ENCODE measurements around the gene NUDC.

Gene NUDC

GRCh38 chr1:26976621-26977510 lies 55.3 kb downstream of the NUDC start (continued):
- TF ChIP-seq ZEB2 (tag by site-specific recombination; IDR thresholded peaks at IDR 0.05) (no peak), ZNF555 (tag by site-specific recombination; conservative IDR thresholded peaks at IDR 0.05) (no peak), ZNF629 (tag by site-specific recombination; IDR thresholded peaks at IDR 0.05) (no peak), PATZ1 (tag by site-specific recombination; IDR thresholded peaks at IDR 0.05) (no peak), ZNF585B (tag by site-specific recombination; IDR thresholded peaks at IDR 0.05) (no peak)

DNA sequence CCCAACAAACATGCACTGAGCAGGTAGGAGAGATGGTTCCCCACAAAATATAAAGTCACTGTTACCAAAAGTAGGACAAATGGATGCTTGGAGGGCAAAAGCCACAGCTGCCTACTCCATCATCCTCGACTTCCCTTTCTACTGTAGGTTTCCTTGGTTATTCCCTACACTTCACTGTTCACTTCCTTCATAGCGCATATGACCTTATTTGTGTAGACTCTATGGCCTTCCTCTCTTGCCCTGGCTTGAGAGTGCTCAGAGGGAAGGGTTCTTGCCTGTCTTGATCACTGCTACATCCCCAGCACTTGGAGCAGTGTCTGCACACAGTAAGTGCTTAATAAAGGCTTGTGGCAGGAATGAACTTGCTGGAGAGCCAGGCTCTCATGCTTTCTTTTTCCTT lies 57.4 kb downstream of the NUDC start:
- Histone ChIP-seq H3K9me3 (ENCODE audit: control insufficient read depth, insufficient read depth, low read depth, low read length) (no peaks in the 10 kb centered on the region), H3K36me3 (ENCODE audit: control insufficient read depth in 2 of 2, insufficient read depth in 1 of 2, low read length in 2 of 2) (no peaks in the 10 kb centered on the region), H3K4me1 (ENCODE audit: control insufficient read depth, insufficient read depth, low read length) (no peaks in the 10 kb centered on the region), H3K4me3 (ENCODE audit: low read depth, low read length) (no peak overlapping the region), H3K27ac (ENCODE audit: extremely low read depth, low read depth, low read length) (no peak overlapping the region)
- POLR2A ChIA-PET = interaction anchor here (0.7 kb wide), 1 partner anchor 30 kb away, joined by 3 read pairs; no protein-coding TSS in a partner anchor
- TF ChIP-seq ZNF335 (tag by site-specific recombination; conservative IDR thresholded peaks at IDR 0.05) (no peak), GFI1B (tag by site-specific recombination; IDR thresholded peaks at IDR 0.05) (no peak), ZNF354C (tag by site-specific recombination; IDR thresholded peaks at IDR 0.05; ENCODE audit: borderline replicate concordance, low read depth) (no peak), YY2 (tag by site-specific recombination; IDR thresholded peaks at IDR 0.05) (no peak), ZNF544 (tag by site-specific recombination; IDR thresholded peaks at IDR 0.05) (no peak), PATZ1 (tag by site-specific recombination; IDR thresholded peaks at IDR 0.05) (no peak), ZNF155 (tag by site-specific recombination; IDR thresholded peaks at IDR 0.05) (no peak), ZNF214 (tag by site-specific recombination; IDR thresholded peaks at IDR 0.05; ENCODE audit: borderline replicate concordance) (no peak), ZNF184 (tag by site-specific recombination; IDR thresholded peaks at IDR 0.05) (no peak), GLI2 (tag by site-specific recombination; IDR thresholded peaks at IDR 0.05; ENCODE audit: borderline replicate concordance, low read depth) (no peak), ZNF521 (tag by site-specific recombination; IDR thresholded peaks at IDR 0.05) (no peak), IKZF3 (tag by site-specific recombination; IDR thresholded peaks at IDR 0.05) (no peak), ZNF610 (tag by site-specific recombination; IDR thresholded peaks at IDR 0.05; ENCODE audit: borderline replicate concordance) (no peak), ZNF175 (tag by site-specific recombination; IDR thresholded peaks at IDR 0.05) (no peak)
- TF ChIP-seq, protein P1, sequence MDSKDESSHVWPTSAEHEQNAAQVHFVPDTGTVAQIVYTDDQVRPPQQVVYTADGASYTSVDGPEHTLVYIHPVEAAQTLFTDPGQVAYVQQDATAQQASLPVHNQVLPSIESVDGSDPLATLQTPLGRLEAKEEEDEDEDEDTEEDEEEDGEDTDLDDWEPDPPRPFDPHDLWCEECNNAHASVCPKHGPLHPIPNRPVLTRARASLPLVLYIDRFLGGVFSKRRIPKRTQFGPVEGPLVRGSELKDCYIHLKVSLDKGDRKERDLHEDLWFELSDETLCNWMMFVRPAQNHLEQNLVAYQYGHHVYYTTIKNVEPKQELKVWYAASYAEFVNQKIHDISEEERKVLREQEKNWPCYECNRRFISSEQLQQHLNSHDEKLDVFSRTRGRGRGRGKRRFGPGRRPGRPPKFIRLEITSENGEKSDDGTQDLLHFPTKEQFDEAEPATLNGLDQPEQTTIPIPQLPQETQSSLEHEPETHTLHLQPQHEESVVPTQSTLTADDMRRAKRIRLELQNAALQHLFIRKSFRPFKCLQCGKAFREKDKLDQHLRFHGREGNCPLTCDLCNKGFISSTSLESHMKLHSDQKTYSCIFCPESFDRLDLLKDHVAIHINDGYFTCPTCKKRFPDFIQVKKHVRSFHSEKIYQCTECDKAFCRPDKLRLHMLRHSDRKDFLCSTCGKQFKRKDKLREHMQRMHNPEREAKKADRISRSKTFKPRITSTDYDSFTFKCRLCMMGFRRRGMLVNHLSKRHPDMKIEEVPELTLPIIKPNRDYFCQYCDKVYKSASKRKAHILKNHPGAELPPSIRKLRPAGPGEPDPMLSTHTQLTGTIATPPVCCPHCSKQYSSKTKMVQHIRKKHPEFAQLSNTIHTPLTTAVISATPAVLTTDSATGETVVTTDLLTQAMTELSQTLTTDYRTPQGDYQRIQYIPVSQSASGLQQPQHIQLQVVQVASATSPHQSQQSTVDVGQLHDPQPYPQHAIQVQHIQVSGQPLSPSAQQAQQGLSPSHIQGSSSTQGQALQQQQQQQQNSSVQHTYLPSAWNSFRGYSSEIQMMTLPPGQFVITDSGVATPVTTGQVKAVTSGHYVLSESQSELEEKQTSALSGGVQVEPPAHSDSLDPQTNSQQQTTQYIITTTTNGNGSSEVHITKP (tag by site-specific recombination; IDR thresholded peaks at IDR 0.05) = no peak
- TF ChIP-seq, protein P2, sequence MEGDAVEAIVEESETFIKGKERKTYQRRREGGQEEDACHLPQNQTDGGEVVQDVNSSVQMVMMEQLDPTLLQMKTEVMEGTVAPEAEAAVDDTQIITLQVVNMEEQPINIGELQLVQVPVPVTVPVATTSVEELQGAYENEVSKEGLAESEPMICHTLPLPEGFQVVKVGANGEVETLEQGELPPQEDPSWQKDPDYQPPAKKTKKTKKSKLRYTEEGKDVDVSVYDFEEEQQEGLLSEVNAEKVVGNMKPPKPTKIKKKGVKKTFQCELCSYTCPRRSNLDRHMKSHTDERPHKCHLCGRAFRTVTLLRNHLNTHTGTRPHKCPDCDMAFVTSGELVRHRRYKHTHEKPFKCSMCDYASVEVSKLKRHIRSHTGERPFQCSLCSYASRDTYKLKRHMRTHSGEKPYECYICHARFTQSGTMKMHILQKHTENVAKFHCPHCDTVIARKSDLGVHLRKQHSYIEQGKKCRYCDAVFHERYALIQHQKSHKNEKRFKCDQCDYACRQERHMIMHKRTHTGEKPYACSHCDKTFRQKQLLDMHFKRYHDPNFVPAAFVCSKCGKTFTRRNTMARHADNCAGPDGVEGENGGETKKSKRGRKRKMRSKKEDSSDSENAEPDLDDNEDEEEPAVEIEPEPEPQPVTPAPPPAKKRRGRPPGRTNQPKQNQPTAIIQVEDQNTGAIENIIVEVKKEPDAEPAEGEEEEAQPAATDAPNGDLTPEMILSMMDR (tag by site-specific recombination; IDR thresholded peaks at IDR 0.05) = no peak
- CTCF ChIA-PET = no interaction called here
